ENCODE measurements around the gene TEKTIP1. TPM values are rescaled to one million over a fixed set of nuclear protein-coding genes. Genes with fewer than 3 reads are reported as not detected.

Gene TEKTIP1
- total RNA-seq, 1 donor from 2014 or later: 0.35 TPM

DNA sequence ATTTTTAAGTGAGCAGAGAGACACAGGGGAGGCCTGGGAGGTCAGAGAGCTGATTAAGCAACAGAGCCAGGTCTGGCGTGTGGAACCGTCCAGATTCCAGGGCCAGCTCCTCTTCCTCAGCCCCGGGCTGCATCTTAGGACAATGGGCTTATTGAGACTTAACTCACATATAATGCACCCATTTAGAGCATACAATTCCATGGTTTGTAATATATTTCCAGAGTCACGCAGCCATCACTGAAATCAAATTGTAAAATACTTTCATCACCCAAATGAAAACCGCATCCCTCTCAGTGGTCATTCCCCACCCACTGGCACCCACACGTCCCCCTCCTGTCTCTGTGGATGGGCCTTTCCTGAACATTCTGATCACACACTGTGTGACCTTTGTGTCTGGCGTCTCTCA, 31.6 kb downstream of the TEKTIP1 start:
- Mint-ChIP-seq H3K27ac (ENCODE audit: unreplicated experiment) (no peak overlapping the region), H3K4me3 (ENCODE audit: unreplicated experiment) (no peak overlapping the region), H3K9me3 (ENCODE audit: low read depth) (no peaks in the 10 kb centered on the region), H3K4me1 (ENCODE audit: low read depth) (peaks cover 15% of the 10 kb centered on the region), H3K27me3 (ENCODE audit: low read depth) (no peaks in the 10 kb centered on the region), H3K36me3 (ENCODE audit: low read depth) (peaks cover 6% of the 10 kb centered on the region)
- TF ChIP-seq, protein P1, sequence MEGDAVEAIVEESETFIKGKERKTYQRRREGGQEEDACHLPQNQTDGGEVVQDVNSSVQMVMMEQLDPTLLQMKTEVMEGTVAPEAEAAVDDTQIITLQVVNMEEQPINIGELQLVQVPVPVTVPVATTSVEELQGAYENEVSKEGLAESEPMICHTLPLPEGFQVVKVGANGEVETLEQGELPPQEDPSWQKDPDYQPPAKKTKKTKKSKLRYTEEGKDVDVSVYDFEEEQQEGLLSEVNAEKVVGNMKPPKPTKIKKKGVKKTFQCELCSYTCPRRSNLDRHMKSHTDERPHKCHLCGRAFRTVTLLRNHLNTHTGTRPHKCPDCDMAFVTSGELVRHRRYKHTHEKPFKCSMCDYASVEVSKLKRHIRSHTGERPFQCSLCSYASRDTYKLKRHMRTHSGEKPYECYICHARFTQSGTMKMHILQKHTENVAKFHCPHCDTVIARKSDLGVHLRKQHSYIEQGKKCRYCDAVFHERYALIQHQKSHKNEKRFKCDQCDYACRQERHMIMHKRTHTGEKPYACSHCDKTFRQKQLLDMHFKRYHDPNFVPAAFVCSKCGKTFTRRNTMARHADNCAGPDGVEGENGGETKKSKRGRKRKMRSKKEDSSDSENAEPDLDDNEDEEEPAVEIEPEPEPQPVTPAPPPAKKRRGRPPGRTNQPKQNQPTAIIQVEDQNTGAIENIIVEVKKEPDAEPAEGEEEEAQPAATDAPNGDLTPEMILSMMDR (IDR thresholded peaks at IDR 0.05): no peak
- no peak for DNase-seq (ENCODE audit: low spot score)

DNA sequence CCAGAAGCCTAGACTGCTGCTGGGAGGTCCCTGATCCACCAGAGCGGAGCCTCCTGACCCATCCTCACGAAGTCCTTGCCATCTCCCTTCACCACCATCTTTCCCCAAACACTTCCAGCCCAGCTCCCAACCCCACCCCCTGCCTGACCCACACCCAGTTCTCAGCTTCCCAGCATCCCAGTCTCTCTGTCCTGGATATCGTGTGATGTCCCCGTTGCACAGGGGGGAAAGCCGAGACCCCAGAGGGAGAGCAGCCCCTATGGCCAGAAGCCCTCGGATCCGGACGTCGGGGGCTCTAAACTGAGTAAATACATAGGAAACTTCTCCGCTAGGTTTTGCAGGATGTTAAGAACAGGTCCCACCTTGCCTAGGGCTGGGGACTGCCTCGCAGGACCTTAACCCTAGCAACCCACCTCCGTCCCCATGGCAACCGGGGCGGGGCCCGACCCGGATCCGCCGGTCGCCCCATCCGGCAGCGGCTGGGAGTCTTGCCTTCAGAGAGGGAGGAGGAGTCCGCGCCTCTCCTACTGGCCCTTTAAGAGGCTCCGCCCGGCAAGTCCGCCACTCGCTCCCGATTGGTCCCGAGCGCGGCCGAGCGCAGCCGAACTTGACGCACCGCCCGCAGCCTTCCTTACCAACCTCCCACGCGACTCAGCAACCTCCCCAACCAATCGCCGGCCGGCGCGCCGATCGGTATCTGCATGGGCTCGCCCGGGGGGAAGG, 33.3 kb downstream of the TEKTIP1 start:
- peaks cover 6% of the 10 kb centered on the region for H3K36me3 Mint-ChIP-seq (ENCODE audit: low read depth)
- H3K9me3 Mint-ChIP-seq (ENCODE audit: low read depth): no peaks in the 10 kb centered on the region
- H3K4me1 Mint-ChIP-seq (ENCODE audit: low read depth): peaks cover 15% of the 10 kb centered on the region
- TF ChIP-seq, protein P1 (IDR thresholded peaks at IDR 0.05): no peak
- peak overlapping the region; percentile 17 for H3K27ac Mint-ChIP-seq (ENCODE audit: unreplicated experiment)
- DNase-seq (ENCODE audit: low spot score): peak; percentile 100
- no peaks in the 10 kb centered on the region for H3K27me3 Mint-ChIP-seq (ENCODE audit: low read depth)
- H3K4me3 Mint-ChIP-seq (ENCODE audit: unreplicated experiment): peak overlapping the region; percentile 75

DNA sequence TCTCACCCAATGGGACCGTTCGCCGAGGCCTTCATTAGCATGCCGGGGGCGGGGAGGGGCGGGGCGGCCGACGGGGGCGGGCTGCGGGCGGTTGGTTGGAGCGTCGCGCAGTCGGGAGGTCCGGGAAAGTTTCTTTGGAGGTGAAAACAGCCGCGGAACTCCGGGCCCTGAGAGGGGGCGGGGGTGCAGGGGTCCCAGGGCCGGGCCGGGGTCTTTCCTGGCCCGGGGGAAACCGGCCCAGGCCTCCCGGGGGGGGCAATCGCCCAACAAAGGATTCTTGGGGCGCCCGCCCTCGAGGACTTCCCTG, 33.8 kb downstream of the TEKTIP1 start, which contains the start of gene HMG20B:
TSS of gene HMG20B (plus strand) at position 90 of the 307 bp plus-strand sequence. CDS start 366 bp downstream, outside the sequence.
- H3K27me3 Mint-ChIP-seq (ENCODE audit: low read depth): no peaks in the 10 kb centered on the region
- peaks cover 6% of the 10 kb centered on the region for H3K36me3 Mint-ChIP-seq (ENCODE audit: low read depth)
- DNase-seq (ENCODE audit: low spot score): no peak
- H3K4me3 Mint-ChIP-seq (ENCODE audit: unreplicated experiment): peak within 1 kb of the TSS; percentile 75
- TF ChIP-seq, protein P1 (IDR thresholded peaks at IDR 0.05): no peak
- peaks cover 15% of the 10 kb centered on the region for H3K4me1 Mint-ChIP-seq (ENCODE audit: low read depth)
- no peaks in the 10 kb centered on the region for H3K9me3 Mint-ChIP-seq (ENCODE audit: low read depth)
- H3K27ac Mint-ChIP-seq (ENCODE audit: unreplicated experiment): peak within 1 kb of the TSS; percentile 57

DNA sequence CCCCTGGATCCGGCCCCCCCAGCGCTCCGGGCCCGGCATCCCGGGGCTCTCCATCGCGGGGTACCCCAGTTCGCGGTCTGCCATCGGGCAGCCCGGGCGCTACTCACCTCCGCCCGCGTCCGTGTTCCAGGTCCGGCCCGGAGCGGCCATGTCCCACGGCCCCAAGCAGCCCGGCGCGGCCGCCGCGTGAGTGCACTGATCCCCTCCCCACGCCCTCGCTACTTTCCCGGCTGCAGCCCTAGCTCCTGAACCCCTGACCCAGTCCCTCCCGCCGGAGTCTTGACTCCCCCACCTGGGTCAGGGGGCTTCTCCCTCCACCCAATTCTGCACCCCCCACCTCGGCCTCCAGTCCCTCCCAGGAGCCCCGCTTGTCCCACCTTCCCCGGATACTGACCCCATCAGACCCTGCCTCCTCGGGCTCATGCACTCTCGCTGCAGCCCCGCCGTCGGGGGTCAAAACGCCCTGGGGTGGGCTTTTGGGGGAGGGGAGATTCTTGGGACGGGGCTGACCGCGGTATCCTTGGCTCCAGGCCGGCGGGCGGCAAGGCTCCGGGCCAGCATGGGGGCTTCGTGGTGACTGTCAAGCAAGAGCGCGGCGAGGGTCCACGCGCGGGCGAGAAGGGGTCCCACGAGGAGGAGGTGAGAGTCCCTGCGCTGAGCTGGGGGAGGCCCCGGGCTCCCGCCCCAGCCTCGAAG, 34.3 kb downstream of the TEKTIP1 start:
- H3K4me3 Mint-ChIP-seq (ENCODE audit: unreplicated experiment): peak overlapping the region; percentile 75
- H3K36me3 Mint-ChIP-seq (ENCODE audit: low read depth): peaks cover 6% of the 10 kb centered on the region
- no peak for DNase-seq (ENCODE audit: low spot score)
- no peaks in the 10 kb centered on the region for H3K9me3 Mint-ChIP-seq (ENCODE audit: low read depth)
- H3K27ac Mint-ChIP-seq (ENCODE audit: unreplicated experiment): peak overlapping the region; percentile 57
- H3K4me1 Mint-ChIP-seq (ENCODE audit: low read depth): peaks cover 15% of the 10 kb centered on the region
- TF ChIP-seq, protein P1 (IDR thresholded peaks at IDR 0.05): no peak
- no peaks in the 10 kb centered on the region for H3K27me3 Mint-ChIP-seq (ENCODE audit: low read depth)

DNA sequence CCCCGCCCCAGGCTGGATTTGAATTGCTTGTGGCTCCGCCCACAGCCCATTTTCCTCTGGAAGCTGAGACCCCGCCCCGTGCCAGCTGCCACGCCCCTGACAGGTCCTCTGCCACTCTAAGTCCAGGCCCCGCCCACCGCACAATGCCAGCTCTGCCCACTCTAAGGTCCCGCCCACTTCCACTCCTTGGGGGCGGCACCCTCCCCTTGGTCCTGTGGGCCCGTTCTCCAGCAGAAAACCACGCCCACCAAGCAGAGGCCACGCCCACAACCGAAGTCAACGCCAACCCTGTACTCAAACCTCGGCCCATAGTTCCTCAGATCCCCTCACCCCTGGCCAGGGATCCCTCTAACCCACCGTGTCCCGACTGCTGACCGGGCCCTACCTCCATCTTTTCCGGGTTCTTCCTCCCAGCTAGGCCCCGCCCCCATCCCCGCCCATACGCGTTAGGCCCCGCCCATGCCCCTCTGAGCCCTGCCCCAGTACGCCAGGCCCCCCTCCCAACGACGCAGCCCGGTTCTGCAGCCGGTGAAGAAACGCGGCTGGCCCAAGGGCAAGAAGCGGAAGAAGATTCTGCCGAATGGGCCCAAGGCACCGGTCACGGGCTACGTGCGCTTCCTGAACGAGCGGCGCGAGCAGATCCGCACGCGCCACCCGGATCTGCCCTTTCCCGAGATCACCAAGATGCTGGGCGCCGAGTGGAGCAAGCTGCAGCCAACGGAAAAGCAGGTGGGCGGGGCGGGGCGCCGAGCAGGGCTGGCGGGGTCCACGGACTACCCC, 35.1 kb downstream of the TEKTIP1 start:
- Mint-ChIP-seq H3K4me3 (ENCODE audit: unreplicated experiment) (peak overlapping the region; percentile 75), H3K36me3 (ENCODE audit: low read depth) (peaks cover 6% of the 10 kb centered on the region), H3K27ac (ENCODE audit: unreplicated experiment) (peak overlapping the region; percentile 33), H3K27me3 (ENCODE audit: low read depth) (no peaks in the 10 kb centered on the region), H3K9me3 (ENCODE audit: low read depth) (no peaks in the 10 kb centered on the region), H3K4me1 (ENCODE audit: low read depth) (peaks cover 15% of the 10 kb centered on the region)
- TF ChIP-seq, protein P1 (IDR thresholded peaks at IDR 0.05): no peak
- no peak for DNase-seq (ENCODE audit: low spot score)
